OCI-M2 (cell line): ENCODE results near the gene PPP2R5E.
"Not testable (repeated sequence)": the region's sequence is repeated elsewhere in the genome, so short reads cannot be mapped to it uniquely, and the experiment has no call there.

Source experiments
- DNase-seq: peaks from one replicate; lab custom pipeline; 2025; ENCODE audit not compliant: unreplicated experiment; lab: John Stamatoyannopoulos, UW

The PPP2R5E gene

DNA sequence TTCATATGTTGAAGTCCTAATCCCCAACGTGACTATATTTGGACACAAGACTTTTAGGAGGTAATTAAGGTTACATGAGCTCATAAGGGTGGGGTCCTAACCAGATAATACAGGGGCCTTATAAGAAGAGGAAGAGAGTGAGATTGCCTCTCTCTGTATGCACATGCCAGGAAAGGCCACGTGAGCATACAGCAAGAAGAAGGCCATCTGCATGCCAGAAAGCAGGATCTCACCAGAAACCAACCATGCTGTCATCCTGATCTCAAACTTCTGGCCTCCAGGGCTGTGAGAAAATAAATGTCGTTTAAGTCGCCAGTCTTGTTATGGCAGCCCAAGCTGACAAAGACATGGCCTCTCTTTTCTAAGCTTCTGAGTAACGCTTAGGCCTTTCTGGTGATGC lies 155.5 kb downstream of the PPP2R5E start:
- DNase-seq = no peak

DNA sequence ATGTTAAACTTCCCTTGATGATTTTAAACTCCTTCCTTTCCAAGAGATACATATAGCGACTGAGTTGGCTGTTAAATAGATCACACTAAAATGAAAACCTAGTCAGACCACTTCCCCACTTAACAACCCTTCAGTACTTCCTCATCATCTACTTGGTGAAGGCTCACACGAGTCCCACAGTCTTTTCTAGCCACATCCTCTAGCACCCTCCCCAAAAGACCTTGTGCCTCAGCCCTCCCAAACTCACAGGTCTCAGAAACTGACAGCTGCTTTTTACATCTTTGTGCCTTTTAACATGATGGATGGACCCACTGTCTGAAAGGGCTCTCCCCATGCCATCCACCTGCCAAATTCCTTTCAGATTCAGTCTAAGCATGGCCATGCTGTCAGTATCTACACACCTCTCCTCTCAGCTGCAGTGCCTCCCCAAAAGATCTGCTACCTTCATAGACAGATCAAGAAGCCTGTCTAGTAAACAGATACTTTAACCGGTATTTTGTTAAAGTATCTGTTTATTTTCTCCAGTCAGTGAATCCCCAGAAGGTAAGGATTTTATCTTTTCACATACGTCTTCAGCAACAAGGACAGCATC lies 159.3 kb downstream of the PPP2R5E start:
- no peak for DNase-seq

GRCh38 chr14:63378444-63378843 lies 164.7 kb downstream of the PPP2R5E start:
- no peak for DNase-seq

GRCh38 chr14:63375769-63376168 lies 167.4 kb downstream of the PPP2R5E start:
- no peak for DNase-seq

- DNase-seq = not testable (repeated sequence)
These were observed 171.6 kb downstream of the PPP2R5E start for GRCh38 chr14:63371613-63372012.

- DNase-seq = no peak
These were observed 172.1 kb downstream of the PPP2R5E start for GRCh38 chr14:63371033-63371432.

DNA sequence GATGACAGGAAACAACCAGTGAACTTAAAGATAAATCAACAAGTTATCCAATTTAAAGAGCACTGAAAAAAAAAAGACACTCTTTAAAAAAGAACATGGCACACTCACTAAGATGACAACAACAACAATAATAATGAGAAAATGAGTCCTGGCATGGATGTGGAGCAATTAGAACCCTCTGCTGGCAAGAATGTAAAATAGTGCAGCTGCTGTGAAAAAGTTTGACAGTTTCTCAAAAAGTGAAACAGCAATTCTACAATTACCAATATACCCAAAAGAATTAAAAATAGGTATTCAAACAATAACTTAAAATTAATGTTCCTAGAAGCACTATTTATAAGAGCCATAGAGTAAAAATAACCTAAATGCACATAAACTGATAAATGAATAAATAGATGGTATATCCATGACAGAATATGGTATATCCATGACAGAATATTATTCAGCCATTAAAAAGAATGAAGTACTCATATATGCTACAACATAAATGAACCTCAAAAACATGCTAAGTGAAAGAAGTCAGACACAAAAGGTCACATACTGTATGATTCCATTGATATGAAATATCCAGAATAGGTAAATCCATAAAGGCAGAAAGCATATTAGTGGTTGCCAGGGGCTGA lies 175.3 kb downstream of the PPP2R5E start:
- no peak for DNase-seq

GRCh38 chr14:63362389-63362819 lies 180.8 kb downstream of the PPP2R5E start:
- no peak for DNase-seq

- no peak for DNase-seq
These were observed 181.4 kb downstream of the PPP2R5E start for GRCh38 chr14:63361790-63362189.

GRCh38 chr14:63357841-63358240 lies 185.3 kb downstream of the PPP2R5E start:
- DNase-seq = no peak

GRCh38 chr14:63345826-63346225 lies 197.4 kb downstream of the PPP2R5E start:
- no peak for DNase-seq

DNA sequence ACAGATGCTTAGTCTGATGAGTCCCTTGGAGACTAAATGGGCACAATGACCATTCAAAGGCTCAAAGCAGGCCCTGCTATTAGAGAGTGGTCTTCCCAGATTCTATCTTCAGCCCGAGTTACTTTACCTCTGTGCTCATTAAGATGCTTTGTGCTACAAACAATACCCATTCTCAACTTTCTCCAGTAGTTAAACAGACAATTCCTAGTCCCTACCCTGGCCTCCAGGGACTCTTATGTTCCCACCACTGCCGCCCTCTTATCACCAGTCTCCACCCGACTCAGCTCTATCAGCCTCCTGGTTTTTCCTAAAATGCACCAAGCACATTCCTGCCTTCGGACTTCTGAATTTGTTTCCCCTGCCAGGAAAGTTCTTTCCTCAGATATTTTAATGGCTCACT lies 198.8 kb downstream of the PPP2R5E start:
- DNase-seq = no peak

DNA sequence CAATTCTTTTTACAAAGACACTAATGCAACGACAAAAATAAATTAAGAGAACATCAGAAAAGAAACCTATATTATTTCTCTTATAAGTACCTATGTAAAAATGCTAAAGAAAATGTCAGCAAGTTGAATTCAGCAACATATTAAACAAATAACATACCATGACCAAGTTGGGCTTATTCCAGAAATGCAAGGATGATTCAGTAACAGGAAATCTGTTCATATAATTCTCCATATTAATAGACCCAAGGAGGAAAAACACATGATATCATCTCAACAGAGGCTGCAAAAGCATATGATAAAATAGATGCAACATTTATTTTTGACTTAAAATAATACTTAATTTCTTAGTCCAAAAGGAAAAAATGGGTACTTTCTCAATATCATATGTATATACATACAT lies 199.3 kb downstream of the PPP2R5E start:
- DNase-seq = no peak

DNA sequence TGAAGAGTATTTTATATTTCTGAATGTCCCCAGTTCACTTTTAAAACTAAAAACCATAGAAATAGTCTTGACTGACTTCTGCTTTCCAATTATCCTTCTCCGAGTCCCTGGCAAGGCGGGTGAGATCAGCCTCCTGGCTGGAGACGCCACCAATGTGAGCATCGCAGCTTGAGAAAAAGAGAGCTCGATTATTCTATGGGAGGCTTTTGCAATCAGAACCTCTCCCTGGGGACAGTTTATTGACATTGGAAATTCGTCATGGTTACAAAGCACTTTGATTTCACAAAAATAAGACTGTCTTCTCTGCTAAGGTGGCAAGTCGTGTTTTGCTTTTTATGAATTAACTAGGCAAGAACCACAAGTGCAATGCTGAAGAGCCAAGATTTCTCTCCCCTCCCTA lies 200.8 kb downstream of the PPP2R5E start:
- DNase-seq = no peak

DNA sequence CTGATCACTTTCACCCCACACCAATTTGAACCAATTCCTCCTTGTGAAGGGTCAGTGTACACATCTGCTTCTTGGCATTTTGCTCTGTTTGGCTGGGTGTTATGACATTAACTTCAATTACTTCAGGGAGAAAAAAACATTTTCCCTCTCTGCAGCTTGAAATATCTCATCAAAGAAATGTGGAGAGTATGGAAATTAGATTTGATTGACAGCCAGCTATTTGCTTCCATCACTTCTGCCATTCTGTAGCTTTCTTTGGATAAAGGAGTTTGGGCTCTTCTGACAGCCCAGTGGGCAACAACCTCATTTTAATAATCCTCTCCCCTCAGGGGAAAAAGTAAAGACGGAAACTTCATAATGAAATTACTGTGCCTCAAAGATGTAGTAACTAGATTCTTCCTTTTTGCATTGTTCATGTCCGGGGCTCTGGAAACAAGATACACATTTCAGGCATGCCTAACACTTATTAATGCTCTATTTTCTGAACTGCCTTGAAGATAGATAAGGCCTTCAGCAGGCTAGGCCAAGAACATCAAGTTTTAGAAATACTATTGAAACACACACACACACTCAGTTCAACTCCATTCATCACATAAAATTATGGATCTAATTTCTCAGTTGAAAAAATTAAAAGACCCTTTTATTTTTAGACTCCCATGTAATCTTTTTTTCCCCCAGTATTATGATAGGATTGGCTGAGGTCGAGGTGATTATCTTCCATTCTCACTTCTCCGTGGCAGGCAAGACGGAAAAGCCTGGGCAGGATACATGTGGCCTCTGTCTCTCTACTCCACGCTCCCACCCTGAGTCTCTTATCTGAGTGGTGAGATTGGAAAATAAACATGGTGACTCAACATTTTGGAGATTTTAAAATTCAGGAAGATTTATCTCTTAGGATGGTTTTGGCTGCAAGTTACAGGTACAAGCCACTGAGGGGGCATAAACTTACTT lies 214.1 kb downstream of the PPP2R5E start:
- DNase-seq = no peak

- no peak for DNase-seq
These were observed 216.3 kb downstream of the PPP2R5E start for GRCh38 chr14:63326840-63327239.

- DNase-seq = no peak
These were observed 220.1 kb downstream of the PPP2R5E start for GRCh38 chr14:63322897-63323573.

DNA sequence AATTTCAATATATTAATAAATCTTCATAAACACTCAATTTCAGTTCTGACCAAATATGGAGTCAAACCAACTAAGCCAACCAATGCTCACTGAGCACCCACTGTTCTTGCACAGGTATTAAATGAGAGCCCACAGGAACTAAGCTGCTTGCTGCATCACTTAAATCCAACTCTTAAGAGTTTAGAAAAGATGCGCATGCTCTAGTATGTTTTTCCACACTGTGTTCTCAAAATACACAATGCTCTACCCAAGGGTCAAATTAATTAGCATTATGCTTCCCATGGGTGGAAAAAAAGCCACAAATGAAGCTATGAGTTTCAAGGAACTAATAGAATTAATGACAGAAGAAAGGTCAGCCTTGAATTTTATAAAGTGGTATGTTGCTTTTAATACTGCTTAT lies 220.7 kb downstream of the PPP2R5E start:
- no peak for DNase-seq
